ENCODE results near the gene NOTCH3.

Gene NOTCH3

DNA sequence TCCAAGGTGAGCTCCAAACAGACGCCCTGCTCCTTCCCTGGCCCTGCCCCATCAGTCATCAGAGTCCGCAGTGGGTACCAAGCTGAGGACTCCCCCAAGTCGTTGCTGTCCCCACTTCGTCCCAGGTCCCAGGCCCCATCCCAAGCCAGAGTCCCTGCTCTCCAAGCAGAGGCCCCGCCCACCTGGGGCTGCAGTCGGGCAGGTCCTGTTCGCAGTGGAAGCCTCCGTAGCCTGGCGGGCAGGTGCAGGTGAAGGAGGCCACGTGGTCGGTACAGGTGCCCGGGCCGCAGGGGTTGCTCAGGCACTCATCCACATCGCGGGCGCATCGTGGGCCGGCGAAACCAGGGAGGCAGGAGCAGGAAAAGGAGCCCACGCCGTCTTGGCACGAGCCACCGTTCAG is 19.4 kb downstream of the NOTCH3 start:
- Histone ChIP-seq H2BK5ac (ENCODE audit: low read length) (no peak overlapping the region), H2AFZ (ENCODE audit: low read length) (no peak overlapping the region), H3K36me3 (replicated peaks in 1 of 2; ENCODE audit: control insufficient read depth in 2 of 2, insufficient read depth in 2 of 2, low read length in 2 of 2) (peaks cover 62 to 93% of the 10 kb centered on the region in 2 donors), H2BK12ac (ENCODE audit: low read length) (no peak overlapping the region), H3K23ac (ENCODE audit: low read depth, low read length, poor library complexity) (peak overlapping the region; percentile 44), H3K4me2 (ENCODE audit: insufficient read depth, low read length, poor library complexity, severe bottlenecking) (no peak overlapping the region), H3K27me3 (ENCODE audit: control insufficient read depth in 3 of 3, insufficient read depth in 3 of 3, low read depth in 1 of 3, low read length in 3 of 3) (no peaks in the 10 kb centered on the region), H3K18ac (ENCODE audit: low read length) (peak overlapping the region; percentile 62), H4K8ac (ENCODE audit: low read depth, low read length) (no peak overlapping the region), H3K9me3 (replicated peaks in 1 of 2; ENCODE audit: control insufficient read depth in 2 of 2, insufficient read depth in 1 of 2, low read depth in 1 of 2, low read length in 2 of 2) (peaks cover 0 to 5% of the 10 kb centered on the region in 2 donors), H3K79me1 (ENCODE audit: low read depth, low read length) (peaks cover 1% of the 10 kb centered on the region), H2BK120ac (ENCODE audit: low read depth, low read length) (no peak overlapping the region), H3K4ac (ENCODE audit: low read length) (no peak overlapping the region), H4K91ac (ENCODE audit: low read depth, low read length, poor library complexity) (no peak overlapping the region), H3K4me1 (ENCODE audit: control insufficient read depth in 2 of 2, insufficient read depth in 1 of 2, low read depth in 1 of 2, low read length in 2 of 2) (peaks cover 0 to 4% of the 10 kb centered on the region in 2 donors), H3K9ac (ENCODE audit: low read depth, low read length, poor library complexity) (peak overlapping the region; percentile 82), H3K14ac (ENCODE audit: low read length) (no peak overlapping the region), H3K27ac (replicated peaks; ENCODE audit: low read length) (no peak overlapping the region), H3K4me3 (ENCODE audit: low read length in 2 of 2) (no peak overlapping the region), H2AK5ac (ENCODE audit: low read depth, low read length) (no peak overlapping the region), H2BK15ac (ENCODE audit: low read length) (no peak overlapping the region)
- DNase-seq (ENCODE audit: low spot score): no peak
- WGBS, 2 donors (ENCODE audit: extremely low coverage in 2 of 2, insufficient read length in 2 of 2, insufficient replicate concordance in 1 of 2): no CpG with 5 or more reads among the region's 23 CpGs

DNA sequence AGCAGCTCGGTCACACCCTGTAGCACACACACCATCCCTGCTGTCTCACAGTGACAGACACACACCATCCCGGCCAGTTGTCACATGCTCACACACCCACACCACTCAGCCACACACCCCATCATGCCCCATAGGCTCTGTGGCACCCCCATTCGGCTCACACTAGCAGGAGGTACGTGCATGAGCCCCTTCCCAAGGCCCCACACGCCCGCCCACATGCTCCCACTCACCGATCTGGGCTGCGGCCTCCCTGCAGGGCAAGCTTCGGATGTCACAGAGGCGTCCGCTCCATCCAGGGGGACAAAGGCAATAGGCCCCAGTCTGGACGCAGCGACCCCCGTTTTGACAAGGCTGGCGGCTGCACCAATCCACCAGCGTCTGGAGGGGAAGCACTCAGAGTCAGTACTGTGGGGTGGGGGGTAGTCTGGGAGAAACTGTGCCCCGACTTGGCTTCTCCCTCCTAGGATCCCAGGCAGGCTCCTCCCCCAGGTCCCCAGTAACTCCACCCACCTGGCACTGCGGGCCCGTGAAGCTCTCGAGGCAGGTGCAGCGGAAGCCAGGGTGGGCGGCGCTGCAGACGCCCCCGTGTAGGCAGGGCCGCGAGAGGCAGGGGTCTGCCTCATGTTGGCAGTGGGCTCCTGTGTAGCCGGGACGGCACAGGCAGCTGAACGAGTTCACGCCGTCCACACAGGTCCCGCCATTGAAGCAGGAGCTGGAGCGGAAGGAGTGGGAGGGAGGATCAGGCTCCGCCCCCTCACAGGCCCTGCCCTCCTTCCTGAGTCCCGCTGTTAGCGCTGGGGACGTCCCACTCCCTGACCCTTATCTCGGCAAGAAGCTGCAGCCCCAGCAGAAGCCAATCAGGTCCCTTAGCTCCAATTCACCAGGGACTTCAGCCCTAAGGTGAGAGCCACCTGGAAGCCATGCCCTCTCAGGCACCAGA is 20.1 kb downstream of the NOTCH3 start:
- Histone ChIP-seq H2BK5ac (ENCODE audit: low read length) (no peak overlapping the region), H3K14ac (ENCODE audit: low read length) (no peak overlapping the region), H3K4me2 (ENCODE audit: insufficient read depth, low read length, poor library complexity, severe bottlenecking) (no peak overlapping the region), H3K79me1 (ENCODE audit: low read depth, low read length) (peaks cover 3% of the 10 kb centered on the region), H3K4me3 (ENCODE audit: low read length in 2 of 2) (peak overlapping the region in 1 of 2 donors; percentile 25), H3K9ac (ENCODE audit: low read depth, low read length, poor library complexity) (peak overlapping the region; percentile 64), H2AK5ac (ENCODE audit: low read depth, low read length) (no peak overlapping the region), H4K91ac (ENCODE audit: low read depth, low read length, poor library complexity) (no peak overlapping the region), H2AFZ (ENCODE audit: low read length) (no peak overlapping the region), H3K27me3 (ENCODE audit: control insufficient read depth in 3 of 3, insufficient read depth in 3 of 3, low read depth in 1 of 3, low read length in 3 of 3) (no peaks in the 10 kb centered on the region), H2BK15ac (ENCODE audit: low read length) (no peak overlapping the region), H2BK12ac (ENCODE audit: low read length) (no peak overlapping the region), H3K9me3 (replicated peaks in 1 of 2; ENCODE audit: control insufficient read depth in 2 of 2, insufficient read depth in 1 of 2, low read depth in 1 of 2, low read length in 2 of 2) (peaks cover 0 to 5% of the 10 kb centered on the region in 2 donors), H3K4ac (ENCODE audit: low read length) (no peak overlapping the region), H4K8ac (ENCODE audit: low read depth, low read length) (no peak overlapping the region), H2BK120ac (ENCODE audit: low read depth, low read length) (no peak overlapping the region), H3K4me1 (ENCODE audit: control insufficient read depth in 2 of 2, insufficient read depth in 1 of 2, low read depth in 1 of 2, low read length in 2 of 2) (peaks cover 0 to 4% of the 10 kb centered on the region in 2 donors), H3K27ac (replicated peaks; ENCODE audit: low read length) (no peak overlapping the region), H3K23ac (ENCODE audit: low read depth, low read length, poor library complexity) (peak overlapping the region; percentile 80), H3K18ac (ENCODE audit: low read length) (peak overlapping the region; percentile 62), H3K36me3 (replicated peaks in 1 of 2; ENCODE audit: control insufficient read depth in 2 of 2, insufficient read depth in 2 of 2, low read length in 2 of 2) (peaks cover 62 to 93% of the 10 kb centered on the region in 2 donors)
- WGBS, 2 donors (ENCODE audit: extremely low coverage in 2 of 2, insufficient read length in 2 of 2, insufficient replicate concordance in 1 of 2): no CpG with 5 or more reads among the region's 39 CpGs
- DNase-seq (ENCODE audit: low spot score): no peak

DNA sequence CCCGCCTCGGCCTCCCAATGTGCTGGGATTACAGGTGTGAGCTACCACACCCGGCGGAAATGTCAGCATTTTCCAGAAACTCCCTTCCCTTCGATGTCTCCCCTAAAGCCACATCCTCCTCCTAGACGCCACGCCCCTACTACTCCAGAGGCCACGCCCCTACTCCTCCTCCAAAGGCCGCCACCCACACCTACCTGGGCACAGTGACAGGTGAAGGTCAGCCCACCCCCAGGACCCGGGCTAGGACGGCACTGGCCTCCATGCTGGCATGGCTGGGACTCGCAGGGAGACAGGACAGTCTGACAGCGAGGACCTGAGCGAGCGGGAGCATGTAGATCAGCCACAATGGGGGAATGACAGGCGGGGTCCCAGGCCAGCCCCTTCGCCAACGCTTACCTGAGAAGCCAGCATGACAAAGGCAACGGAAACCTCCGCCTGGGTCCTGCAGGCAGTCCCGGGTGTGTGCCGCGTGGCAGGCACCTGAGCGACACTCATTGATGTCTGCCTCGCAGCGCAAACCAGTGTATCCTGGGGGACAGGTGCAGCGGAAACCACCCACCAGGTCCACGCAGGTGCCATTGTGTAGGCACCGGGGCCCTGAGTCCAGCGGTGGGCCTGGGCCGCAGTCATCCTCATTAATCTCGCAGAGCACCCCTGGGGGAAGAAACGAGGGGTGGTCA is 22.0 kb downstream of the NOTCH3 start:
- H3K4me2 ChIP-seq (ENCODE audit: insufficient read depth, low read length, poor library complexity, severe bottlenecking): no peak overlapping the region
- no CpG with 5 or more reads among the region's 33 CpGs for WGBS, 2 donors (ENCODE audit: extremely low coverage in 2 of 2, insufficient read length in 2 of 2, insufficient replicate concordance in 1 of 2)
- no peak overlapping the region for H3K4ac ChIP-seq (ENCODE audit: low read length)
- H2BK120ac ChIP-seq (ENCODE audit: low read depth, low read length): no peak overlapping the region
- H3K27ac ChIP-seq (replicated peaks; ENCODE audit: low read length): no peak overlapping the region
- H2BK15ac ChIP-seq (ENCODE audit: low read length): no peak overlapping the region
- DNase-seq (ENCODE audit: low spot score): no peak
- no peak overlapping the region for H2BK12ac ChIP-seq (ENCODE audit: low read length)
- H4K8ac ChIP-seq (ENCODE audit: low read depth, low read length): no peak overlapping the region
- no peak overlapping the region for H3K18ac ChIP-seq (ENCODE audit: low read length)
- H3K36me3 ChIP-seq (replicated peaks in 1 of 2; ENCODE audit: control insufficient read depth in 2 of 2, insufficient read depth in 2 of 2, low read length in 2 of 2): peaks cover 60 to 91% of the 10 kb centered on the region in 2 donors
- H2BK5ac ChIP-seq (ENCODE audit: low read length): no peak overlapping the region
- H3K27me3 ChIP-seq (ENCODE audit: control insufficient read depth in 3 of 3, insufficient read depth in 3 of 3, low read depth in 1 of 3, low read length in 3 of 3): no peaks in the 10 kb centered on the region
- peak overlapping the region; percentile 50 for H3K9ac ChIP-seq (ENCODE audit: low read depth, low read length, poor library complexity)
- peak overlapping the region; percentile 80 for H3K23ac ChIP-seq (ENCODE audit: low read depth, low read length, poor library complexity)
- H2AFZ ChIP-seq (ENCODE audit: low read length): no peak overlapping the region
- H3K4me3 ChIP-seq (ENCODE audit: low read length in 2 of 2): no peak overlapping the region
- peaks cover 0 to 4% of the 10 kb centered on the region in 2 donors for H3K4me1 ChIP-seq (ENCODE audit: control insufficient read depth in 2 of 2, insufficient read depth in 1 of 2, low read depth in 1 of 2, low read length in 2 of 2)
- H3K79me1 ChIP-seq (ENCODE audit: low read depth, low read length): peaks cover 9% of the 10 kb centered on the region
- H3K14ac ChIP-seq (ENCODE audit: low read length): no peak overlapping the region
- no peak overlapping the region for H4K91ac ChIP-seq (ENCODE audit: low read depth, low read length, poor library complexity)
- no peak overlapping the region for H2AK5ac ChIP-seq (ENCODE audit: low read depth, low read length)
- H3K9me3 ChIP-seq (replicated peaks in 1 of 2; ENCODE audit: control insufficient read depth in 2 of 2, insufficient read depth in 1 of 2, low read depth in 1 of 2, low read length in 2 of 2): peaks cover 0 to 5% of the 10 kb centered on the region in 2 donors
